Osteocyte (in vitro differentiated cells): ENCODE data around the gene CCDC198. TPM values are rescaled to one million over a fixed set of nuclear protein-coding genes. Genes with fewer than 3 reads are reported as not detected.

Experiments used
- DNase-seq: peaks from one replicate; pipeline ENCODE4 v3.0.0; 2021; ENCODE audit warnings: mixed read lengths; ENCODE audit not compliant: unreplicated experiment; ENCODE audit errors: extremely low spot score
- H3K27ac Mint-ChIP-seq: one replicate; pipeline ENCODE4 v1.8.0; 2021; ENCODE audit warnings: mild to moderate bottlenecking, mixed read lengths; ENCODE audit not compliant: unreplicated experiment
- H3K27me3 Mint-ChIP-seq: one replicate; pipeline ENCODE4 v1.8.0; 2021; ENCODE audit warnings: mixed read lengths; ENCODE audit not compliant: unreplicated experiment
- H3K36me3 Mint-ChIP-seq: one replicate; pipeline ENCODE4 v1.8.0; 2021; ENCODE audit warnings: mixed read lengths; ENCODE audit not compliant: unreplicated experiment
- H3K4me1 Mint-ChIP-seq: one replicate; pipeline ENCODE4 v1.8.0; 2021; ENCODE audit warnings: mixed read lengths; ENCODE audit not compliant: unreplicated experiment
- H3K4me3 Mint-ChIP-seq: one replicate; pipeline ENCODE4 v1.8.0; 2021; ENCODE audit warnings: mild to moderate bottlenecking, moderate library complexity, mixed read lengths; ENCODE audit not compliant: unreplicated experiment
- H3K9me3 Mint-ChIP-seq: one replicate; pipeline ENCODE4 v1.8.0; 2021; ENCODE audit warnings: mixed read lengths; ENCODE audit not compliant: unreplicated experiment
- CTCF ChIP-seq: fragments of 200-600 bp; sonication (generic); IDR thresholded peaks from 2 replicates; pipeline ENCODE4 v1.5.0; 2021; ENCODE audit warnings: antibody characterized with exemption, mild to moderate bottlenecking, moderate library complexity
- total RNA-seq: library from RNA; stranded (reverse); gene quantifications from 2 replicates; pipeline ENCODE4 v1.2.1, GENCODE V29; 2021

CCDC198 gene
- total RNA-seq, 1 donor from 2014 or later = not detected

GRCh38 chr14:57512220-57512619 is 18.6 kb upstream of the CCDC198 start:
- DNase-seq = no peak
- H3K27ac Mint-ChIP-seq = no peak overlapping the region
- no peaks in the 10 kb centered on the region for H3K36me3 Mint-ChIP-seq
- peaks cover 6% of the 10 kb centered on the region for H3K9me3 Mint-ChIP-seq
- H3K4me3 Mint-ChIP-seq = no peak overlapping the region
- TF ChIP-seq CTCF = no peak
- no peaks in the 10 kb centered on the region for H3K4me1 Mint-ChIP-seq
- H3K27me3 Mint-ChIP-seq = no peaks in the 10 kb centered on the region

- DNase-seq = no peak
- Mint-ChIP-seq H3K9me3 (no peaks in the 10 kb centered on the region), H3K27ac (no peak overlapping the region), H3K4me3 (no peak overlapping the region), H3K27me3 (no peaks in the 10 kb centered on the region), H3K36me3 (no peaks in the 10 kb centered on the region), H3K4me1 (no peaks in the 10 kb centered on the region)
- no peak for TF ChIP-seq CTCF
Observed at GRCh38 chr14:57508756-57509155, 15.1 kb upstream of the CCDC198 start.

GRCh38 chr14:57502586-57503254 is 9.1 kb upstream of the CCDC198 start:
- no peaks in the 10 kb centered on the region for H3K4me1 Mint-ChIP-seq

GRCh38 chr14:57501039-57501557 is 7.4 kb upstream of the CCDC198 start:
- Mint-ChIP-seq H3K36me3 (no peaks in the 10 kb centered on the region), H3K27me3 (no peaks in the 10 kb centered on the region), H3K4me3 (no peak overlapping the region), H3K9me3 (no peaks in the 10 kb centered on the region), H3K27ac (no peak overlapping the region), H3K4me1 (no peaks in the 10 kb centered on the region)
- no peak for TF ChIP-seq CTCF
- DNase-seq = no peak

More at GRCh38 chr14:57502586-57503254, 9.1 kb upstream of the CCDC198 start:
- Mint-ChIP-seq H3K36me3 (no peaks in the 10 kb centered on the region), H3K27me3 (no peaks in the 10 kb centered on the region), H3K4me3 (no peak overlapping the region), H3K9me3 (no peaks in the 10 kb centered on the region), H3K27ac (no peak overlapping the region)
- no peak for DNase-seq
- no peak for TF ChIP-seq CTCF

- H3K9me3 Mint-ChIP-seq = no peaks in the 10 kb centered on the region
Observed at GRCh38 chr14:57498659-57499058, 5.0 kb upstream of the CCDC198 start.

More at GRCh38 chr14:57498659-57499058, 5.0 kb upstream of the CCDC198 start:
- no peak overlapping the region for H3K27ac Mint-ChIP-seq
- no peak overlapping the region for H3K4me3 Mint-ChIP-seq
- no peaks in the 10 kb centered on the region for H3K4me1 Mint-ChIP-seq
- no peak for TF ChIP-seq CTCF
- DNase-seq = no peak
- H3K27me3 Mint-ChIP-seq = no peaks in the 10 kb centered on the region
- no peaks in the 10 kb centered on the region for H3K36me3 Mint-ChIP-seq
